Measurements from ENCODE around the gene TUBB4A.

TUBB4A gene

GRCh38 chr19:6466526-6467248 lies 35.4 kb downstream of the TUBB4A start:
- Histone ChIP-seq H3F3A (ENCODE audit: insufficient read depth) (no peaks in the 10 kb centered on the region), H4K20me1 (ENCODE audit: low read depth, low read length) (no peaks in the 10 kb centered on the region), H3K27ac (ENCODE audit: low read depth, low read length) (no peak overlapping the region), H2AFZ (ENCODE audit: low read depth, low read length, severe bottlenecking) (no peak overlapping the region), H3K4me2 (ENCODE audit: low read depth, low read length, poor library complexity, severe bottlenecking) (no peak overlapping the region), H3K79me2 (ENCODE audit: insufficient read depth, low read length) (no peaks in the 10 kb centered on the region), H3K9me3 (ENCODE audit: insufficient read depth, low read length) (no peaks in the 10 kb centered on the region), H3K27me3 (ENCODE audit: low read length) (no peaks in the 10 kb centered on the region), H3K36me3 (ENCODE audit: low read length) (no peaks in the 10 kb centered on the region), H3K4me3 (ENCODE audit: insufficient read depth, low read length, poor library complexity, severe bottlenecking) (no peak overlapping the region), H3K9me2 (replicated peaks; ENCODE audit: insufficient read depth, low read length) (no peaks in the 10 kb centered on the region), H3K9ac (ENCODE audit: low read length) (no peak overlapping the region)
- no peak for TF ChIP-seq EZH2phosphoT487 (conservative IDR thresholded peaks at IDR 0.05; ENCODE audit: low read length)

GRCh38 chr19:6465663-6466062 lies 36.4 kb downstream of the TUBB4A start:
- H3F3A ChIP-seq (ENCODE audit: insufficient read depth), result no peaks in the 10 kb centered on the region
- no peak overlapping the region for H3K4me3 ChIP-seq (ENCODE audit: insufficient read depth, low read length, poor library complexity, severe bottlenecking)
- no peaks in the 10 kb centered on the region for H3K36me3 ChIP-seq (ENCODE audit: low read length)
- TF ChIP-seq EZH2phosphoT487 (conservative IDR thresholded peaks at IDR 0.05; ENCODE audit: low read length), result no peak
- TF ChIP-seq CTCF (IDR thresholded peaks at IDR 0.05; ENCODE audit: insufficient read depth, low read length, poor library complexity, severe bottlenecking), result no peak
- no peak overlapping the region for H2AFZ ChIP-seq (ENCODE audit: low read depth, low read length, severe bottlenecking)
- H3K4me2 ChIP-seq (ENCODE audit: low read depth, low read length, poor library complexity, severe bottlenecking), result peak overlapping the region; percentile 10
- H3K9ac ChIP-seq (ENCODE audit: low read length), result no peak overlapping the region
- no peaks in the 10 kb centered on the region for H3K9me2 ChIP-seq (replicated peaks; ENCODE audit: insufficient read depth, low read length)
- H3K79me2 ChIP-seq (ENCODE audit: insufficient read depth, low read length), result no peaks in the 10 kb centered on the region
- H3K27me3 ChIP-seq (ENCODE audit: low read length), result no peaks in the 10 kb centered on the region
- H3K9me3 ChIP-seq (ENCODE audit: insufficient read depth, low read length), result no peaks in the 10 kb centered on the region
- H3K27ac ChIP-seq (ENCODE audit: low read depth, low read length), result no peak overlapping the region
- no peaks in the 10 kb centered on the region for H4K20me1 ChIP-seq (ENCODE audit: low read depth, low read length)

GRCh38 chr19:6465006-6465405 lies 37.1 kb downstream of the TUBB4A start:
- no peak overlapping the region for H2AFZ ChIP-seq (ENCODE audit: low read depth, low read length, severe bottlenecking)
- TF ChIP-seq EZH2phosphoT487 (conservative IDR thresholded peaks at IDR 0.05; ENCODE audit: low read length) (no peak), CTCF (IDR thresholded peaks at IDR 0.05; ENCODE audit: insufficient read depth, low read length, poor library complexity, severe bottlenecking) (no peak)
- H3K27ac ChIP-seq (ENCODE audit: low read depth, low read length), result no peak overlapping the region
- H3K79me2 ChIP-seq (ENCODE audit: insufficient read depth, low read length), result no peaks in the 10 kb centered on the region
- H3K27me3 ChIP-seq (ENCODE audit: low read length), result no peaks in the 10 kb centered on the region
- no peaks in the 10 kb centered on the region for H3F3A ChIP-seq (ENCODE audit: insufficient read depth)
- H3K9ac ChIP-seq (ENCODE audit: low read length), result no peak overlapping the region
- H3K4me3 ChIP-seq (ENCODE audit: insufficient read depth, low read length, poor library complexity, severe bottlenecking), result no peak overlapping the region
- no peaks in the 10 kb centered on the region for H3K36me3 ChIP-seq (ENCODE audit: low read length)
- no peaks in the 10 kb centered on the region for H3K9me2 ChIP-seq (replicated peaks; ENCODE audit: insufficient read depth, low read length)
- no peaks in the 10 kb centered on the region for H4K20me1 ChIP-seq (ENCODE audit: low read depth, low read length)
- peak overlapping the region; percentile 10 for H3K4me2 ChIP-seq (ENCODE audit: low read depth, low read length, poor library complexity, severe bottlenecking)
- no peaks in the 10 kb centered on the region for H3K9me3 ChIP-seq (ENCODE audit: insufficient read depth, low read length)

DNA sequence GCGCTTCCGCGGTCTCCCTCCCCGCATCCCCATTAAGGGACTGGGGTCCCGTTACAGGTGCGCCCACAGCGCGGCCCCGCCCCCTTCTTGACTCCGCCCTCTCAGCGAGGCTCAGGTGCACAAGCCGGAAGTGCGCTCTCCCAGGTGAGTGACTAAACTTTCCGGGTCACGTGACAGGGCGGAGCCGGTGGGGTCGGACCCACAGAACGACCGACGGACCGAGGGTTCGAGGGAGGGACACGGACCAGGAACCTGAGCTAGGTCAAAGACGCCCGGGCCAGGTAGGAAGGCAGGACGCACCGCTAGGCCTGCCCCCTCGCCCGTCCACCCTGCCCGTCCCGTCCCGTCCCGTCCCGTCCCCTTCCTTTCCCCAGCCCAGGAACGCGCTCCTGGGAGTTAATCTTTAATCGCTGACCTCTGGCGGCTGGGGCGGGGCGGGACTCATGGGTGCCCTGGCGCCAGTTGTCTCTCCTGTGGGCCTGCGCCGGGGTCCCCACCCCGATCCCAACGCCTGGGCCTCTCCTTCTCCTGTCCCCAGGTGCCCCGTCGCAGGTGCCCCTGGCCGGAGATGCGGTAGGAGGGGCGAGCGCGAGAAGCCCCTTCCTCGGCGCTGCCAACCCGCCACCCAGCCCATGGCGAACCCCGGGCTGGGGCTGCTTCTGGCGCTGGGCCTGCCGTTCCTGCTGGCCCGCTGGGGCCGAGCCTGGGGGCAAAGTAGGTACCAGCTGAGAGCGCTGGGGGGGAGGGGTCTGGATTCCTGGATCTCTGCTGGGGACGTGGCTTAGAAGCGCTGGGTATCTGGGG lies 37.8 kb downstream of the TUBB4A start, which contains the start of gene CRB3:
Gene CRB3 (plus strand): TSS at position 202 of the 804 bp plus-strand sequence. CDS start 431 bp downstream, at position 633.
- Histone ChIP-seq H3K4me2 (ENCODE audit: low read depth, low read length, poor library complexity, severe bottlenecking) (peak within 1 kb of the TSS; percentile 10), H3K27me3 (ENCODE audit: low read length) (no peaks in the 10 kb centered on the region), H3K79me2 (ENCODE audit: insufficient read depth, low read length) (no peaks in the 10 kb centered on the region), H2AFZ (ENCODE audit: low read depth, low read length, severe bottlenecking) (no peak within 1 kb of the TSS), H3K9me3 (ENCODE audit: insufficient read depth, low read length) (no peaks in the 10 kb centered on the region), H4K20me1 (ENCODE audit: low read depth, low read length) (no peaks in the 10 kb centered on the region), H3F3A (ENCODE audit: insufficient read depth) (no peaks in the 10 kb centered on the region), H3K9me2 (replicated peaks; ENCODE audit: insufficient read depth, low read length) (no peaks in the 10 kb centered on the region), H3K9ac (ENCODE audit: low read length) (no peak within 1 kb of the TSS), H3K36me3 (ENCODE audit: low read length) (no peaks in the 10 kb centered on the region), H3K27ac (ENCODE audit: low read depth, low read length) (no peak within 1 kb of the TSS), H3K4me3 (ENCODE audit: insufficient read depth, low read length, poor library complexity, severe bottlenecking) (no peak within 1 kb of the TSS)
- TF ChIP-seq EZH2phosphoT487 (conservative IDR thresholded peaks at IDR 0.05; ENCODE audit: low read length) (no peak), CTCF (IDR thresholded peaks at IDR 0.05; ENCODE audit: insufficient read depth, low read length, poor library complexity, severe bottlenecking) (no peak)
